ENCODE data around the gene PLEKHA6. TPM values are rescaled to one million over a fixed set of nuclear protein-coding genes. Genes with fewer than 3 reads are reported as not detected.

The PLEKHA6 gene
- total RNA-seq, 1 experiment from 2014 or later, result 2.1 TPM

GRCh38 chr1:204282761-204283221 lies 76.9 kb downstream of the PLEKHA6 start:
- Histone ChIP-seq H3K56ac (ENCODE audit: insufficient read length, low read depth, low read length) (no peak overlapping the region), H3K4me1 (ENCODE audit: insufficient read depth, low read length) (peaks cover 8% of the 10 kb centered on the region), H3K14ac (ENCODE audit: insufficient read depth, low read length) (no peak overlapping the region), H2AFZ (ENCODE audit: low read length) (no peak overlapping the region), H3K79me1 (ENCODE audit: insufficient read depth, low read depth, low read length, poor library complexity, severe bottlenecking) (no peaks in the 10 kb centered on the region), H2BK12ac (ENCODE audit: insufficient read length, low read depth, low read length) (no peak overlapping the region), H2AK5ac (ENCODE audit: insufficient read length, low read length) (no peak overlapping the region), H2BK5ac (ENCODE audit: insufficient read length, low read length) (no peak overlapping the region), H3K27ac (ENCODE audit: insufficient read length, low read depth, low read length) (no peak overlapping the region), H3K4ac (ENCODE audit: low read depth, low read length) (no peak overlapping the region), H4K8ac (replicated peaks; ENCODE audit: insufficient read length, low read depth, low read length) (no peak overlapping the region), H4K20me1 (ENCODE audit: control insufficient read depth, insufficient read depth, insufficient read length) (no peaks in the 10 kb centered on the region), H4K91ac (ENCODE audit: insufficient read length, low read depth, low read length) (no peak overlapping the region), H3K18ac (ENCODE audit: insufficient read length, low read depth, low read length) (no peak overlapping the region), H3K9ac (ENCODE audit: extremely low read depth, insufficient read length, low read length) (no peak overlapping the region), H2BK15ac (ENCODE audit: low read depth, low read length) (no peak overlapping the region), H3K23me2 (ENCODE audit: insufficient read length, low read depth, low read length, poor library complexity, severe bottlenecking) (no peaks in the 10 kb centered on the region), H2BK20ac (ENCODE audit: low read depth, low read length, poor library complexity, severe bottlenecking) (no peak overlapping the region), H3K9me3 (ENCODE audit: control insufficient read depth, low read depth, low read length) (no peaks in the 10 kb centered on the region), H3K27me3 (ENCODE audit: insufficient read depth, low read length) (no peaks in the 10 kb centered on the region; the same call in 1 of the 2 replicates), H2BK120ac (ENCODE audit: low read depth, low read length, poor library complexity, severe bottlenecking) (no peak overlapping the region), H3T11ph (ENCODE audit: low read length) (no peak overlapping the region), H3K4me2 (ENCODE audit: insufficient read depth, insufficient read length, low read length) (no peak overlapping the region), H4K5ac (ENCODE audit: insufficient read length, low read depth, low read length) (no peak overlapping the region), H3K23ac (ENCODE audit: insufficient read length, low read depth, low read length) (no peak overlapping the region), H3K79me2 (ENCODE audit: insufficient read depth, low read length) (no peaks in the 10 kb centered on the region)
- Mint-ChIP-seq H3K4me3 (no peak overlapping the region), H3K9me3 (no peaks in the 10 kb centered on the region), H3K27ac (no peak overlapping the region), H3K36me3 (ENCODE audit: insufficient read depth in 1 of 3, low read depth in 3 of 3) (peaks cover 0 to 5% (median 0%) of the 10 kb centered on the region in 3 experiments; a peak in 3 of 7 replicates), H3K4me1 (peaks cover 19 to 25% of the 10 kb centered on the region in 2 experiments), H3K27me3 (ENCODE audit: low read depth) (peaks cover 6% of the 10 kb centered on the region)
- no peak for DNase-seq
- TF ChIP-seq CTCF (conservative IDR thresholded peaks at IDR 0.05), result no peak
- no CpG with 5 or more reads among the region's 11 CpGs for WGBS (ENCODE audit: extremely low coverage, insufficient read length, low lambda C conversion rate)
